Stimulated activated CD4-positive, alpha-beta T cell treated with anti-CD3 and anti-CD28 coated beads, Interleukin-12 subunit alpha, Interleukin-12 subunit beta, amount 100 ng/mL, for 4 hours (primary cell): Measurements from ENCODE around the gene STON2.

ENCODE experiments used
- DNase-seq: peaks from one replicate; pipeline ENCODE4 v3.0.0-alpha.2; 2020

The STON2 gene

GRCh38 chr14:81331229-81332021, 68.7 kb downstream of the STON2 start:
- no peak for DNase-seq

- DNase-seq = no peak
Observed at GRCh38 chr14:81330619-81331122, 69.5 kb downstream of the STON2 start.

- no peak for DNase-seq
Observed at GRCh38 chr14:81329640-81330381, 70.3 kb downstream of the STON2 start.

- DNase-seq = no peak
Observed at GRCh38 chr14:81326451-81326850, 73.7 kb downstream of the STON2 start.

GRCh38 chr14:81324011-81324410, 76.1 kb downstream of the STON2 start:
- DNase-seq = no peak

GRCh38 chr14:81323093-81323492, 77.0 kb downstream of the STON2 start:
- DNase-seq = no peak

- DNase-seq = no peak
Observed at GRCh38 chr14:81319946-81320345, 80.2 kb downstream of the STON2 start.

GRCh38 chr14:81319314-81319713, 80.8 kb downstream of the STON2 start:
- DNase-seq = no peak

GRCh38 chr14:81315341-81315740, 84.8 kb downstream of the STON2 start:
- no peak for DNase-seq

GRCh38 chr14:81314443-81315175, 85.5 kb downstream of the STON2 start:
- no peak for DNase-seq

- DNase-seq = no peak
Observed at GRCh38 chr14:81313775-81314429, 86.2 kb downstream of the STON2 start.

- no peak for DNase-seq
Observed at GRCh38 chr14:81313200-81313599, 86.9 kb downstream of the STON2 start.

GRCh38 chr14:81312289-81312876, 87.7 kb downstream of the STON2 start:
- DNase-seq = no peak

GRCh38 chr14:81311778-81312177, 88.3 kb downstream of the STON2 start:
- no peak for DNase-seq

- DNase-seq = no peak
Observed at GRCh38 chr14:81311141-81311540, 89.0 kb downstream of the STON2 start.

GRCh38 chr14:81310606-81311005, 89.5 kb downstream of the STON2 start:
- no peak for DNase-seq

- no peak for DNase-seq
Observed at GRCh38 chr14:81309511-81309910, 90.6 kb downstream of the STON2 start.

GRCh38 chr14:81305743-81306142, 94.4 kb downstream of the STON2 start:
- no peak for DNase-seq

GRCh38 chr14:81305065-81305464, 95.1 kb downstream of the STON2 start:
- no peak for DNase-seq

GRCh38 chr14:81303258-81303935, 96.7 kb downstream of the STON2 start:
- DNase-seq = peak; percentile 8

GRCh38 chr14:81302638-81303037, 97.5 kb downstream of the STON2 start:
- no peak for DNase-seq

GRCh38 chr14:81301813-81302212, 98.3 kb downstream of the STON2 start:
- no peak for DNase-seq
